OCI-LY3 (cell line): ENCODE results near the gene KAT8.
"Not testable (repeated sequence)": the region's sequence is repeated elsewhere in the genome, so short reads cannot be mapped to it uniquely, and the experiment has no call there.

Source experiments
- H2AFZ ChIP-seq: fragments of 200-600, 300-600 bp; shearing (Covaris generic); 2 replicates; pipeline ENCODE4 v1.6.0; 2014; ENCODE audit warnings: antibody characterized with exemption, low read depth, low read length
- H3K27ac ChIP-seq: fragments of 200-600, 300-600 bp; sonication (generic); 2 replicates; pipeline ENCODE4 v1.5.1; 2014; ENCODE audit warnings: mild to moderate bottlenecking, low read length, moderate library complexity, mixed read lengths
- H3K27me3 ChIP-seq: fragments of 200-600, 300-600 bp; sonication (generic); 2 replicates; pipeline ENCODE4 v1.6.1; 2014; ENCODE audit warnings: low read depth, low read length, mixed read lengths
- H3K36me3 ChIP-seq: fragments of 200-600, 300-600 bp; sonication (generic); replicated peaks from 2 replicates; pipeline ENCODE3; 2014; ENCODE audit warnings: low read depth, low read length, mixed read lengths
- H3K4me1 ChIP-seq: fragments of 300-600, 200-600 bp; sonication (generic); 2 replicates; pipeline ENCODE4 v1.6.1; 2014; ENCODE audit warnings: low read length, mixed read lengths
- H3K4me2 ChIP-seq: fragments of 200-600, 300-600 bp; sonication (generic); 2 replicates; pipeline ENCODE4 v1.6.1; 2014; ENCODE audit warnings: low read length, mixed read lengths
- H3K4me3 ChIP-seq: fragments of 300-600, 200-600 bp; sonication (generic); 2 replicates; pipeline ENCODE4 v1.5.1; 2014; ENCODE audit warnings: antibody characterized with exemption, mild to moderate bottlenecking, low read length, moderate library complexity
- H3K79me2 ChIP-seq: fragments of 300-600, 200-600 bp; shearing (Covaris generic); 2 replicates; pipeline ENCODE4 v1.6.1; 2014; ENCODE audit warnings: mild to moderate bottlenecking, low read length, mixed read lengths
- H3K9ac ChIP-seq: fragments of 300-600, 200-600 bp; shearing (Covaris generic); 2 replicates; pipeline ENCODE4 v1.6.0; 2014; ENCODE audit warnings: mild to moderate bottlenecking, low read length, moderate library complexity
- H3K9me3 ChIP-seq: fragments of 200-600, 300-600 bp; shearing (Covaris generic); 2 replicates; pipeline ENCODE4 v1.6.1; 2014; ENCODE audit warnings: low read length, mixed read lengths; ENCODE audit not compliant: insufficient read depth
- H4K20me1 ChIP-seq: fragments of 200-600, 300-600 bp; sonication (generic); 2 replicates; pipeline ENCODE4 v1.6.1; 2016; ENCODE audit warnings: low read length, mixed read lengths; ENCODE audit not compliant: insufficient read depth
- EZH2phosphoT487 ChIP-seq: fragments of 200-600 bp; shearing (Covaris generic); IDR thresholded peaks from 2 replicates; pipeline ENCODE4 v1.6.1; 2018; ENCODE audit warnings: antibody characterized with exemption, mixed run types, low read depth
- TF ChIP-seq, protein P1 (sequence below): fragments of 200-600, 300-600 bp; sonication (generic); IDR thresholded peaks from 2 replicates; pipeline ENCODE4 v1.5.1; 2014; ENCODE audit warnings: antibody characterized with exemption, low read length, low read depth

Gene KAT8

GRCh38 chr16:31094424-31095120 lies 22.9 kb upstream of the KAT8 start, which contains the start of gene VKORC1:
VKORC1 (minus strand) TSS chr16:31094797; CDS start chr16:31094729, 68 bp downstream.
- H2AFZ ChIP-seq: peak within 1 kb of the TSS; percentile 96
- H3K27me3 ChIP-seq: no peaks in the 10 kb centered on the region
- peaks cover 11% of the 10 kb centered on the region for H3K36me3 ChIP-seq
- peak within 1 kb of the TSS; percentile 71 for H3K27ac ChIP-seq
- peaks cover 39% of the 10 kb centered on the region for H3K79me2 ChIP-seq
- peaks cover 12% of the 10 kb centered on the region for H3K4me1 ChIP-seq
- TF ChIP-seq, protein P1, sequence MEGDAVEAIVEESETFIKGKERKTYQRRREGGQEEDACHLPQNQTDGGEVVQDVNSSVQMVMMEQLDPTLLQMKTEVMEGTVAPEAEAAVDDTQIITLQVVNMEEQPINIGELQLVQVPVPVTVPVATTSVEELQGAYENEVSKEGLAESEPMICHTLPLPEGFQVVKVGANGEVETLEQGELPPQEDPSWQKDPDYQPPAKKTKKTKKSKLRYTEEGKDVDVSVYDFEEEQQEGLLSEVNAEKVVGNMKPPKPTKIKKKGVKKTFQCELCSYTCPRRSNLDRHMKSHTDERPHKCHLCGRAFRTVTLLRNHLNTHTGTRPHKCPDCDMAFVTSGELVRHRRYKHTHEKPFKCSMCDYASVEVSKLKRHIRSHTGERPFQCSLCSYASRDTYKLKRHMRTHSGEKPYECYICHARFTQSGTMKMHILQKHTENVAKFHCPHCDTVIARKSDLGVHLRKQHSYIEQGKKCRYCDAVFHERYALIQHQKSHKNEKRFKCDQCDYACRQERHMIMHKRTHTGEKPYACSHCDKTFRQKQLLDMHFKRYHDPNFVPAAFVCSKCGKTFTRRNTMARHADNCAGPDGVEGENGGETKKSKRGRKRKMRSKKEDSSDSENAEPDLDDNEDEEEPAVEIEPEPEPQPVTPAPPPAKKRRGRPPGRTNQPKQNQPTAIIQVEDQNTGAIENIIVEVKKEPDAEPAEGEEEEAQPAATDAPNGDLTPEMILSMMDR: no peak
- no peak for TF ChIP-seq EZH2phosphoT487
- no peaks in the 10 kb centered on the region for H3K9me3 ChIP-seq
- H4K20me1 ChIP-seq: 0 out of 2 replicates have a peak, but pooled peaks cover 4% of the 10 kb centered on the region
- H3K9ac ChIP-seq: peak within 1 kb of the TSS; percentile 85
- H3K4me3 ChIP-seq: peak within 1 kb of the TSS; percentile 85
- peak within 1 kb of the TSS; percentile 80 for H3K4me2 ChIP-seq

DNA sequence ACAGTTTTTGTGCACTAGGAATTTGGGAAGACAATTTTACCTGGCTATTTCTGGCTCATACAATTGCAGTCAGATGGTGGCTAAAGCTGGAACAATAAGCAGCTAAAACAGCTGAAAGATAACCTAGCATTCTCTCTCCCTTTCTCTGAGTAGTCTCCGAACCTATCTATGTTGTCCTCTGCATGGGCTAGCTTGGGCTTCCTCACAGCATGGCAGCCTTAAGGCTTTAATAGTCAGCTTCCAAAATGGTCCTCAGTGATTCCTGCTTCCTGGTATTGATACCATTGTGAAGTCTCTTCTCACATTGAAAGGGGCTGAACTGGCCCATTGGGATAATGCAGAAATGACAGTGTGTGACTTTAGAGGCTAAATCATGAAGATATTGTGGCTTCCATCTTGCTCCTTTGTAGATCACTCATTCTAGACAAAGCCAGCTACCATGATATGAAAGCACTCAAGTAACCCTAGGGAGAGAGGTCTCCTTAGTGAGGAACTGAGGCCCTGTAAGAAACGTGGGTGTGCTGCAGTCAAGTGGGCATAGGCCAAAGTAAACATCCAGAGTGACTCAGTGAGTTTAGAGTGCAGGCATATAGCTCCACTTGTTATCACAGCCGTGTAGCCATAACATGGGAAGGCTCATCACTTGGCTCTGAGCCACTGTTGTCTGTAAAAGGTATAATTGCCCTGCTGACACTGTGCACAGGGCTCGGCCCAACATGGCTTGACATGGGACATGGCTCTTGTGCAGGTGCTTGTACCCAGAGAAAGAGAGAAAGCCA lies 17.4 kb upstream of the KAT8 start:
- Histone ChIP-seq H3K4me1 (peaks cover 8% of the 10 kb centered on the region), H3K9ac (no peak overlapping the region), H2AFZ (no peak overlapping the region), H3K9me3 (no peaks in the 10 kb centered on the region), H4K20me1 (no peaks in the 10 kb centered on the region), H3K36me3 (no peaks in the 10 kb centered on the region), H3K27ac (no peak overlapping the region), H3K4me2 (no peak overlapping the region), H3K4me3 (no peak overlapping the region), H3K79me2 (no peaks in the 10 kb centered on the region), H3K27me3 (no peaks in the 10 kb centered on the region)
- TF ChIP-seq EZH2phosphoT487: no peak
- TF ChIP-seq, protein P1: no peak

DNA sequence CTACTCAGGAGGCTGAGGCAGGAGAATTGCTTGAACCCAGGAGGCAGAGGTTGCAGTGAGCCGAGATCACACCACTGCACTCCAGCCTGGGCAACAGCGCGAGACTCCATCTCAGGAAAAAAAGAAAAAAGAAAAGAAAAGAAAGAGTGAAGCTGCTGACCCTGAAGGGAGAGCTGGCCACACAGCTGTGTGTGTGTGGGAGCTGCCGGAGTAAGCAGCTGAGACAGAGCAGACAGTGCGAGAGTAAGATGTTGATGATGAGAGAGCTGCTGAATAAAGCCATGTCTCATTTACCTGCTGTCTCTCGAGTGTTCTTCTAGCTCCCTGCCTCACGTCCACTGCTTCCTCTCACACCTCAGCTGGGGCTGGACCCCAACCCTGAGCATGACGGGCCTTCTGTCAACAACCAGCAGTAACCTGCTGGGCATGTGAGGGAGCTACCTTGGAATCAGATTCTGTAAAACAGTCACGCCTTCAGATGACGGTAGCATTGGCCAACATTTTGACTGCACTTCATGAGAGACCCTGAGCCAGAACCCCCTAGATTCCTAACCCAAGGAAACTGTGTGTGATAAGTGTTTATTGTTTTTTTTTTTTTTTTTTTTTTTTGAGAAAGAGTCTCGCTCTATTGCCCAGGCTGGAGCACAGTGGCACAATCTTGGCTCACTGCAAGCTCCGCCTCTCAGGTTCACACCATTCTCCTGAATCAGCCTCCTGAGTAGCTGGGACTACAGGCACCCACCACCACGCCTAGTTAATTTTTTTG lies 16.4 kb upstream of the KAT8 start:
- not testable (repeated sequence) for H3K4me2 ChIP-seq, H3K9ac ChIP-seq, H4K20me1 ChIP-seq, H3K79me2 ChIP-seq, H3K4me1 ChIP-seq, H3K27ac ChIP-seq, H3K27me3 ChIP-seq, H3K36me3 ChIP-seq, H3K4me3 ChIP-seq, H3K9me3 ChIP-seq, H2AFZ ChIP-seq

DNA sequence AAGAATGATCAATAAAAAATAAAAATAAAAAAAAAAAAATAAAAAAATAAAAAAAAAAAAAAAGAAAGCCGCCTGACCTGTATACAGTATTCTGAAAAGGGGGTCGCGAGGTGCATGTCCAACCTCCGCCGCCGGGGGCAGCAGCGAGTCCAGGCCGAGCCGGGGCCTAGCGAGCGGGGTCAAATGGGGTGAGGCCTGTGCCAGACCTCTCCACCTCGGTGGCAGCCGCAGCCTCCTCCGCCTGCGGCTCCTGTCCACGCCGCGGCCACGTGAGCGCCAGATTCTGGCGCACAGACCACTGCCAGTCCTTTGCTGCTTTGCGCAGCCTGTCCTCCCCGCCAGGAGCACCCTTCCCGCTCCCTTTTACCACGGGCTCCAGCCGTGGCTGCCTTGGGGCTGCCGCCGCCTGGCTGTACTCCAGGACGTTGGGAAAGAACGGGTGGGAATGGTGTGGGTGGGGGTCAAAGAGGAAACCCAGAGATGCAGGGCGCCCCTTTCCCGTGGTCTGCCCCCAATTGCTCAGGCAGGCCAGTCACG lies 11.7 kb upstream of the KAT8 start:
- no peak for TF ChIP-seq EZH2phosphoT487
- TF ChIP-seq, protein P1: peak; percentile 33
- Histone ChIP-seq H3K79me2 (peaks cover 10% of the 10 kb centered on the region; the same call in 1 of the 2 replicates), H3K36me3 (peaks cover 12% of the 10 kb centered on the region), H3K4me1 (peaks cover 13% of the 10 kb centered on the region), H3K27me3 (no peaks in the 10 kb centered on the region), H3K4me2 (no peak overlapping the region), H3K9me3 (no peaks in the 10 kb centered on the region), H3K9ac (no peak overlapping the region), H3K4me3 (no peak overlapping the region), H4K20me1 (no peaks in the 10 kb centered on the region), H2AFZ (no peak overlapping the region), H3K27ac (no peak overlapping the region)
